PC-9 (cell line): ENCODE data around the gene SLC6A4.

Source experiments
- EZH2 ChIP-seq: fragments of 200-600 bp; sonication (generic); IDR thresholded peaks from 2 replicates; pipeline ENCODE4 v1.8.0; 2017; ENCODE audit warnings: antibody characterized with exemption, low read depth
- TF ChIP-seq, protein P1 (sequence below): fragments of 200-600 bp; sonication (generic); conservative IDR thresholded peaks from 2 replicates; pipeline ENCODE4 v1.6.1; 2017; ENCODE audit warnings: mixed run types, antibody characterized with exemption, mild to moderate bottlenecking, moderate library complexity

DNA sequence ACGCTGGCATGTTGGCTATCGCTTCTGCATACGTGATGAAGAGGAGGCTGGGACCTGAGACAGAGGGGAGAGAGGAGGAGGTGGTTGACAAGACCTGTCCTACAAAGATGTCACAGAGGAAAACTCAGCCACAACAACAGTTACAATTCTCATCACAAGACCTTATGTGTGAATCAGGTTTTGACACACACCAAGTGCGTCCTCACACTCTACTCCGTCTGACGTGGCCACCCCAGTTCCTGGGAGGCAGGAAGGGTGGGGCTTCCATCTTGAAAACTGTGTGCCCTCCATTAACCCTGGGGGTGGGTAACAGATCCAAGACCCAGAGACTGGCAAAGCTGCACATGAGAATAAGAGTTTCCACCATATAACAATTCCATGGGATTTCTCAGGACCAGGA is 24.1 kb downstream of the SLC6A4 start:
- TF ChIP-seq, protein P1, sequence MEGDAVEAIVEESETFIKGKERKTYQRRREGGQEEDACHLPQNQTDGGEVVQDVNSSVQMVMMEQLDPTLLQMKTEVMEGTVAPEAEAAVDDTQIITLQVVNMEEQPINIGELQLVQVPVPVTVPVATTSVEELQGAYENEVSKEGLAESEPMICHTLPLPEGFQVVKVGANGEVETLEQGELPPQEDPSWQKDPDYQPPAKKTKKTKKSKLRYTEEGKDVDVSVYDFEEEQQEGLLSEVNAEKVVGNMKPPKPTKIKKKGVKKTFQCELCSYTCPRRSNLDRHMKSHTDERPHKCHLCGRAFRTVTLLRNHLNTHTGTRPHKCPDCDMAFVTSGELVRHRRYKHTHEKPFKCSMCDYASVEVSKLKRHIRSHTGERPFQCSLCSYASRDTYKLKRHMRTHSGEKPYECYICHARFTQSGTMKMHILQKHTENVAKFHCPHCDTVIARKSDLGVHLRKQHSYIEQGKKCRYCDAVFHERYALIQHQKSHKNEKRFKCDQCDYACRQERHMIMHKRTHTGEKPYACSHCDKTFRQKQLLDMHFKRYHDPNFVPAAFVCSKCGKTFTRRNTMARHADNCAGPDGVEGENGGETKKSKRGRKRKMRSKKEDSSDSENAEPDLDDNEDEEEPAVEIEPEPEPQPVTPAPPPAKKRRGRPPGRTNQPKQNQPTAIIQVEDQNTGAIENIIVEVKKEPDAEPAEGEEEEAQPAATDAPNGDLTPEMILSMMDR: no peak
- TF ChIP-seq EZH2: no peak
